Activated CD4-positive, alpha-beta T cell treated with anti-CD3 and anti-CD28 coated beads, Interleukin-2, amount 10 ng/mL, durations not matched to agents 24 days and 14 days (primary cell): ENCODE data around the gene STEAP4. TPM values are rescaled to one million over a fixed set of nuclear protein-coding genes. Genes with fewer than 3 reads are reported as not detected.

Experiments used
- DNase-seq: peaks from one replicate; pipeline ENCODE4 v3.0.0; 2022
- H3K27ac Mint-ChIP-seq: one replicate; pipeline ENCODE4 v1.8.0; 2022; ENCODE audit warnings: mild to moderate bottlenecking, mixed read lengths
- H3K27me3 Mint-ChIP-seq: one replicate; pipeline ENCODE4 v1.8.0; 2022; ENCODE audit warnings: mixed read lengths
- H3K36me3 Mint-ChIP-seq: one replicate; pipeline ENCODE4 v1.8.0; 2022; ENCODE audit warnings: low read depth, mild to moderate bottlenecking, mixed read lengths
- H3K4me1 Mint-ChIP-seq: one replicate; pipeline ENCODE4 v1.8.0; 2021; ENCODE audit warnings: mixed read lengths
- H3K4me3 Mint-ChIP-seq: one replicate; pipeline ENCODE4 v1.8.0; 2022; ENCODE audit warnings: mild to moderate bottlenecking, moderate library complexity, mixed read lengths
- H3K9me3 Mint-ChIP-seq: one replicate; pipeline ENCODE4 v1.8.0; 2021; ENCODE audit warnings: mixed read lengths
- intact Hi-C: fragments of 100-400 bp; cut with micrococcal nuclease; formaldehyde crosslinking; loops from one replicate; pipeline ENCODE4 v1.15.1; 2023
- total RNA-seq: library from RNA; stranded (reverse); gene quantifications from 2 replicates; pipeline ENCODE4 v1.2.3, GENCODE V29; 2022

STEAP4 gene
- total RNA-seq, 1 donor from 2014 or later, result 0.58 TPM

GRCh38 chr7:88328787-88329186, 22.1 kb upstream of the STEAP4 start:
- Mint-ChIP-seq H3K27me3 (no peaks in the 10 kb centered on the region), H3K4me3 (no peak overlapping the region), H3K36me3 (no peaks in the 10 kb centered on the region), H3K9me3 (no peaks in the 10 kb centered on the region), H3K4me1 (peaks cover 6% of the 10 kb centered on the region), H3K27ac (no peak overlapping the region)
- no peak for DNase-seq
- intact Hi-C loops, result no loop called here

DNA sequence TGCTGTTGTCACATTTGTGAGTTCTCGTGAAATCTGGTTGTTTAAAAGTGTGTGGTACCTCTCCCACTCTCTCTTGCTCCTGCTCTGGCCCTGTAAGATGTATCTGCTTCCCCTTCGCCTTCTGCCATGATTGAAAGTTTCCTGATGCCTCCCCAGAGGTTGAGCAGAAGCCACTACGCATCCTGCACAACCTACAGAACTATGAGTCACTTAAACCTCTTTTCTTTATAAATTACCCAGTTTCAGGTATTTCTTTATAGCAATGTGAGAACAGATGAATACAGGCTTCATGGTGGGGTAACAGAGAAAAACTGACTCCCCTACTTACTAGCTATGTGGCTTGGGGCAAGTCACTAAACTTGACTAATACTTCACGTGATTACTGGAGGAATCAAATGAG, 18.0 kb upstream of the STEAP4 start:
- no peaks in the 10 kb centered on the region for H3K36me3 Mint-ChIP-seq
- H3K27ac Mint-ChIP-seq, result peak overlapping the region; percentile 48
- peaks cover 9% of the 10 kb centered on the region for H3K4me1 Mint-ChIP-seq
- H3K4me3 Mint-ChIP-seq, result no peak overlapping the region
- H3K27me3 Mint-ChIP-seq, result peaks cover 2% of the 10 kb centered on the region
- H3K9me3 Mint-ChIP-seq, result no peaks in the 10 kb centered on the region
- intact Hi-C loops, result no loop called here
- no peak for DNase-seq

DNA sequence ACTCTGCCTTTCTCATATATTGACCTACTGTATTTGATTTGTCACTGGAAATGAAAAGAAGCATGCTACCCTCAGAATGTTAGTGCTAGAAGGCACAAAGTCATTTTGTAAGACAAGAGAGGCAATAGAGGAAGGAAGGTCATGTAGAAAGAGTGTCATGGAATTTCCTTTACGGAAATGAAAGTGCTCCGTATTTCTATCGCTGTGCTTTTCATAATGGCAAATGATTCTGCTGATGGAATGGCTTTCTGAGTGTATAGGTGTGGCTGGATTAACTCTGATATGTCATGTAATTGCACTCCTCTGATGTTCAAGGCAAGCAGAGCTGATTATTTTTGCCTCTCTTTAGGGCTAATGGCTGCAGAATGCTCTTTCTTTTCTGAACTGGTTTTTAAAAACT, 15.5 kb upstream of the STEAP4 start:
- Mint-ChIP-seq H3K27me3 (peaks cover 2% of the 10 kb centered on the region), H3K27ac (no peak overlapping the region), H3K4me3 (no peak overlapping the region), H3K4me1 (peaks cover 9% of the 10 kb centered on the region), H3K36me3 (no peaks in the 10 kb centered on the region), H3K9me3 (no peaks in the 10 kb centered on the region)
- intact Hi-C loops, result no loop called here
- no peak for DNase-seq

DNA sequence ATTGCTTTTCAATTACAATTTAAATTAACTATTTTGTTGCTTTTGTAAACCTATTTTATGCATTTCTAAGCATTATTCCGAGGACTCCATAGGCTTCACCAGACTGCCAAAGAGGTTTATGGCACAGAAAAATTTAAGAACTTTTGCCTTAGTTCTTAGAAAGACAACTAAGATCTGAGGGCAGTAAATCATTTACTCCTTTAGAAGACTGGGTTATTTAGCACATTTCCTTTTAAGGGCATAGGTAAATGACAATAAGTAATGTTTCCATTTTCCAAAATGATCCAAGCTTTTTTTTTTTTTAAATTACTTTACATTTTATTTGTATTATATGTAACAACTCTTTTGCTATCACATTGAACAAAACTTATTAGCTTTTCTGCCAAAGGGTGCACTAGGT, 15.0 kb upstream of the STEAP4 start:
- no peaks in the 10 kb centered on the region for H3K36me3 Mint-ChIP-seq
- peaks cover 9% of the 10 kb centered on the region for H3K4me1 Mint-ChIP-seq
- H3K27ac Mint-ChIP-seq, result no peak overlapping the region
- no peaks in the 10 kb centered on the region for H3K9me3 Mint-ChIP-seq
- intact Hi-C loops, result no loop called here
- peaks cover 2% of the 10 kb centered on the region for H3K27me3 Mint-ChIP-seq
- no peak for DNase-seq
- H3K4me3 Mint-ChIP-seq, result no peak overlapping the region

GRCh38 chr7:88318196-88318595, 11.5 kb upstream of the STEAP4 start:
- H3K4me3 Mint-ChIP-seq, result no peak overlapping the region

DNA sequence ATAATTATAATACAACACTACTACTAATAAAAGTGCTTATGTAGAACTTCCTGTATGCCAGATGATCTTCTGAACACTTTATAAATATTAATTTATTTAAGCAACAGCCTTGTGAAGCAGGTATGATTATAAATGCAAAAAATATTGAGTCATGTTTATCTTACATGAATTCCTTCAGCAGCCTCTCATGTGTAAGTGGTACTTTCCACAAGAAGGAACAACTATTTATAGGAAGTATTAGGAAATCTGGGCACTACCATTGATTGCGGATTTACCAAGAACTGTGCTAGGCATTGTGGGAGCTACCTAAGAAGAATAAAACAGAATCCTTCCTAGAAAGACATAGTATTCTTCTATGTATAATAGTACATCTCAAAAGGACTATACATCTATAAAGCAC, 10.7 kb upstream of the STEAP4 start:
- intact Hi-C loops, result no loop called here
- no peaks in the 10 kb centered on the region for H3K9me3 Mint-ChIP-seq

More at GRCh38 chr7:88318196-88318595, 11.5 kb upstream of the STEAP4 start:
- no peak overlapping the region for H3K27ac Mint-ChIP-seq
- no peak for DNase-seq
- H3K27me3 Mint-ChIP-seq, result peaks cover 6% of the 10 kb centered on the region
- no peaks in the 10 kb centered on the region for H3K36me3 Mint-ChIP-seq
- H3K9me3 Mint-ChIP-seq, result no peaks in the 10 kb centered on the region
- H3K4me1 Mint-ChIP-seq, result peaks cover 4% of the 10 kb centered on the region
- intact Hi-C loops, result no loop called here

GRCh38 chr7:88316456-88316855, 9.8 kb upstream of the STEAP4 start:
- Mint-ChIP-seq H3K9me3 (no peaks in the 10 kb centered on the region), H3K27ac (no peak overlapping the region), H3K36me3 (no peaks in the 10 kb centered on the region), H3K27me3 (peaks cover 6% of the 10 kb centered on the region), H3K4me1 (no peaks in the 10 kb centered on the region), H3K4me3 (no peak overlapping the region)
- intact Hi-C loops, result no loop called here
- no peak for DNase-seq

More for the DNA sequence above, 10.7 kb upstream of the STEAP4 start:
- Mint-ChIP-seq H3K4me1 (peaks cover 4% of the 10 kb centered on the region), H3K27me3 (peaks cover 6% of the 10 kb centered on the region), H3K27ac (no peak overlapping the region), H3K36me3 (no peaks in the 10 kb centered on the region), H3K4me3 (no peak overlapping the region)
- no peak for DNase-seq

- no peak overlapping the region for H3K27ac Mint-ChIP-seq
- H3K9me3 Mint-ChIP-seq, result no peaks in the 10 kb centered on the region
- DNase-seq, result no peak
- no peaks in the 10 kb centered on the region for H3K36me3 Mint-ChIP-seq
- intact Hi-C loops, result no loop called here
- peaks cover 7% of the 10 kb centered on the region for H3K27me3 Mint-ChIP-seq
- H3K4me3 Mint-ChIP-seq, result no peak overlapping the region
- H3K4me1 Mint-ChIP-seq, result no peaks in the 10 kb centered on the region
Measured at GRCh38 chr7:88315522-88315921, 8.8 kb upstream of the STEAP4 start.

DNA sequence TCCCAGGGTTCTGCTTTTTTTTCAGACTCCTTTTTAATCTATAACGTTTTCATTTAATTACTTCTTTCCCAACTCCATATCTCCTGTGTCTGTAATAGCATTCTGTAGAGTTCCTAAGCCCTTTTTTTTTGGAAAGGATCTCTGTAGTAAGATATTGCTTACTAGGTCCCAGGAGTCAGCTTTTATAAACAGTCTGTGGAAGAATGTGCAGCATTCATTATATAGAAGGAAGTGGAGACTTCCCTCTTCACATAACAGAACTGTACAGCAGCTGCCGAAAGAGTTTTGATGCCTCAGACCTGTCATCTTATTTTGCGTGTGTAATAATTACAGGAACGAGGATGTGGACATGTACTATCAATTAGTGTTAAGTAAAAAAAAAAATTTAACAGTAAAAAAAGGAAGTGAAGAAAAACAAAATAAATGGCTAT, 7.4 kb upstream of the STEAP4 start:
- DNase-seq, result no peak
- H3K27me3 Mint-ChIP-seq, result peaks cover 5% of the 10 kb centered on the region
- H3K36me3 Mint-ChIP-seq, result no peaks in the 10 kb centered on the region
- H3K4me3 Mint-ChIP-seq, result no peak overlapping the region
- no peaks in the 10 kb centered on the region for H3K4me1 Mint-ChIP-seq
- H3K27ac Mint-ChIP-seq, result no peak overlapping the region
- intact Hi-C loops, result no loop called here
- H3K9me3 Mint-ChIP-seq, result no peaks in the 10 kb centered on the region

- Mint-ChIP-seq H3K27me3 (peaks cover 10% of the 10 kb centered on the region), H3K4me3 (no peak overlapping the region), H3K9me3 (no peaks in the 10 kb centered on the region), H3K36me3 (no peaks in the 10 kb centered on the region), H3K4me1 (no peaks in the 10 kb centered on the region), H3K27ac (no peak overlapping the region)
- no peak for DNase-seq
- intact Hi-C loops, result no loop called here
Measured at GRCh38 chr7:88312061-88312663, 5.5 kb upstream of the STEAP4 start.

DNA sequence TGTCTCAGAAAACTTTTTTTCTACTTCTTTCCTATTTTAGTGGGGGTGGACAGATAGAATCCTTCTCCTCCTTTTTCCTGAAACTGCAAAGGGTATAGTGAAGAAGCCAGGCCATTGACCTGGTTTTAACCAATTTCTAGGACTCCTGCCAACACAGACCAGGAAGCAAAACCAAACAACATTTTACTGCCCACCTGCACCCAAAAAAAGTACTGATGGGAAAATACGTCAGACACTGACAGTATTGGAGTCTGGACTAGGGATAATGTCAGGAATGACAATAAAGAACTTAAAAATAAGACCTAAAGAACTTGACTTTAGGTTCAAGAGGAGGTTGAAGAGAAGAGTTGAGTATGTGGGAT, 5.0 kb upstream of the STEAP4 start:
- DNase-seq, result no peak
- Mint-ChIP-seq H3K4me3 (no peak overlapping the region), H3K9me3 (no peaks in the 10 kb centered on the region), H3K27ac (no peak overlapping the region), H3K4me1 (peaks cover 3% of the 10 kb centered on the region), H3K27me3 (peaks cover 15% of the 10 kb centered on the region), H3K36me3 (no peaks in the 10 kb centered on the region)
- intact Hi-C loops, result no loop called here

DNA sequence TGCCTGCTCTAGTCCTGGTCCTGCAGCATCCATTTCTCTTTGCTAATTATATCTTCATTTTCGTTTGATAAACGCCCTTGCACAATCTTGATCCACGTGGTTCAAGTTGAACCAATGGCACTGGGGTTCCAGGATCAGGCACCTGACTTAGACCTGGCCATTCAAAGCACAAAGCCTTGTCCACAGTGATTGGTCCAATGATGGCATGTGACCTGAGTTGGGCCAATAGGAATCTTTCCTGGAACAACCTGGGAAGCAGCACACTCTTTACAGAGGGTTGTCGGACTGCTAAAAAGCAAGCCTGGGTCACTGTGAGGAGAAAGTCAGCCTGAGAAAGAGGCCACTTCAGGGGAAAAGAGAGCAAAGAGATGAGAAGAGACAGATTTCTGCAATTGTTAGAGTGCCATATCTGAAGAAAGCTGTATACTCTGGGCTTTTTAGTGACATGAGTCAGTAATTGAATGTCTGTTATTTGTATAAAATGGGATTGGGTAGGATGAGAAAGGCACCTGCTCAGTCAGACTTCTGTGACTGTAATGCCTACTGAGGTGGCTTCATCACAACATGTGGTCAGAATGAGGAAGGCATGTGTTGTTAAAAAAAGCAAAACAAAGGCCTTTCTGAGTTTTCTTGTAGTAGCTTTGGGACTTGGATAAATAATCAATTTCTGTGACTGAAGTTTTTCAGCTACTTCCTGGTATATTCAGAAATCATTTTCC, 4.4 kb upstream of the STEAP4 start:
- Mint-ChIP-seq H3K36me3 (no peaks in the 10 kb centered on the region), H3K4me1 (peaks cover 5% of the 10 kb centered on the region), H3K4me3 (no peak overlapping the region), H3K27me3 (peaks cover 20% of the 10 kb centered on the region), H3K9me3 (no peaks in the 10 kb centered on the region), H3K27ac (no peak overlapping the region)
- intact Hi-C loops, result no loop called here
- DNase-seq, result no peak

- Mint-ChIP-seq H3K4me3 (no peak overlapping the region), H3K27me3 (peaks cover 30% of the 10 kb centered on the region), H3K4me1 (peaks cover 5% of the 10 kb centered on the region), H3K36me3 (no peaks in the 10 kb centered on the region), H3K9me3 (no peaks in the 10 kb centered on the region), H3K27ac (no peak overlapping the region)
- DNase-seq, result no peak
- intact Hi-C loops, result no loop called here
Measured at GRCh38 chr7:88309819-88310218, 3.1 kb upstream of the STEAP4 start.

GRCh38 chr7:88307823-88308222, 1.1 kb upstream of the STEAP4 start:
- no peak for DNase-seq
- Mint-ChIP-seq H3K9me3 (no peaks in the 10 kb centered on the region), H3K4me3 (no peak overlapping the region), H3K4me1 (peaks cover 5% of the 10 kb centered on the region), H3K27ac (no peak overlapping the region), H3K27me3 (peaks cover 28% of the 10 kb centered on the region), H3K36me3 (no peaks in the 10 kb centered on the region)
- intact Hi-C loops, result no loop called here

DNA sequence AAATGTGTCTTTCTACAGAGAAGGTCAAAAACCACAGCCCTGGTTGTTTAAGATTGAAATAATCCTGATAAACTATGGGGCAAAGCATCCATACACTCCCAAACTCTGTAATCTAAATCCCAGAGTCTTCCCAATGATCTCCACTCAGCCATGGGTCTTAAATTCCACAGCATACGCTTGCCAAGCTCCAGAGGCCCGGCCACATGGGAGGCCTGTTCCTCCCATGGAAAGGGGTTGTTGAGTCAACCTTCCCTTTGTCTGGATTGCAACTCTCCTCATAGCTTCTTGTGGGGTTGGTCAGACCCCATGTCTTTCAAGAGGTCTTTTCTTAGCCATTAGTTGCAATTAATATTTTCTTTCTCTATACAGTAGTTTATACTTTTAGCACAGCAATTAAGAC, 718 bp upstream of the STEAP4 start:
- H3K27ac Mint-ChIP-seq, result no peak overlapping the region
- H3K4me3 Mint-ChIP-seq, result no peak overlapping the region
- H3K4me1 Mint-ChIP-seq, result peaks cover 5% of the 10 kb centered on the region
- H3K9me3 Mint-ChIP-seq, result no peaks in the 10 kb centered on the region
- H3K36me3 Mint-ChIP-seq, result no peaks in the 10 kb centered on the region
- no peak for DNase-seq
- intact Hi-C loops, result no loop called here
- peaks cover 28% of the 10 kb centered on the region for H3K27me3 Mint-ChIP-seq
